NT2/D1 (cell line): ENCODE data around the gene FER.

Experiments
- SUZ12 ChIP-seq: IDR thresholded peaks from 2 replicates; pipeline ENCODE4 v1.6.1; 2011; ENCODE audit not compliant: insufficient read length, insufficient read depth; ENCODE audit errors: extremely low read depth
- YY1 ChIP-seq: IDR thresholded peaks from 2 replicates; pipeline ENCODE4 v1.6.1; 2011; ENCODE audit not compliant: insufficient read length, insufficient read depth
- ZNF274 ChIP-seq: IDR thresholded peaks from 2 replicates; pipeline ENCODE4 v1.6.1; 2011; ENCODE audit warnings: mild to moderate bottlenecking, low read depth, low read length

DNA sequence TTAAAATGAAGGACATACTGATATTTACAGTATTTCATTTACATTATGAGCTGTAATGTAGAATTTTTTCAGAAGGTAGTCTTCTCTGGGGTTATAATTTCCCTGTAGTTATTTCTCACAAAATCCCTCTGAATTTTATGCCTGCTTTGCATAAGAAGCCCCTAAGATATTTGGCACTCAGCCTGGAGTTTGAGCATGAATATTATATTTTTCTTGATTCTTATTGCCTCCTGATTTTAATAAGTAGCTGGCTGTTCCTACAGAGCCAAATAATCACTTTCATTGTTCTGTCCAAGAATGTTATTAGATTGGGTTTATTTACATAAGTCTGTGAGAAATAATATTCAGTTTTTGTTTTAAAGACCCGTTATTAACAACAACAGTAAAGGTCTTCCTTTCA is 195.0 kb downstream of the FER start:
- TF ChIP-seq YY1 (no peak), ZNF274 (no peak), SUZ12 (no peak)
